Measurements from ENCODE around the gene CCDC6.

- TF ChIP-seq REST (IDR thresholded peaks at IDR 0.05; ENCODE audit: insufficient read depth in 1 of 2, low read depth in 2 of 2, low read length in 2 of 2): no peak
- TF ChIP-seq POLR2AphosphoS5 (IDR thresholded peaks at IDR 0.05; ENCODE audit: low read depth, low read length): no peak
- TF ChIP-seq TAF1 (IDR thresholded peaks at IDR 0.05; ENCODE audit: borderline replicate concordance, insufficient read depth, low read length): no peak
- TF ChIP-seq SIN3A (IDR thresholded peaks at IDR 0.05; ENCODE audit: borderline replicate concordance, insufficient read depth, low read length): no peak
- TF ChIP-seq FOXP2 (optimal IDR thresholded peaks at IDR 0.05; ENCODE audit: borderline replicate concordance, extremely low read depth, extremely low read length, insufficient read depth): no peak
Observed at GRCh38 chr10:59910867-59911266, 4.5 kb upstream of the CCDC6 start.

Data from PFSK-1 (cell line).